ENCODE measurements around the gene SMC1A. TPM values are rescaled to one million over a fixed set of nuclear protein-coding genes. Genes with fewer than 3 reads are reported as not detected.

SMC1A gene
- total and polyA plus RNA-seq, 10 of the 15 experiments (the other 5 are each of a cell fraction or from before 2014, with no cell fraction given), result 25.6 to 158 (median 78.0) TPM

- ChIA-PET RAD21 (ENCODE audit: unreplicated experiment) (no interaction called here), CTCF (no interaction called here), POLR2A (no interaction called here), SMC1A (ENCODE audit: uncharacterized antibody, unreplicated experiment) (no interaction called here)
- H3K9me3 ChIP-seq (replicated peaks; ENCODE audit: control insufficient read depth, insufficient read depth, low read length), result no peaks in the 10 kb centered on the region; the same call in 2 of the 3 replicates
- in situ Hi-C loops (cut with MboI) (no loop called here), intact Hi-C loops (cut with micrococcal nuclease; ENCODE audit: unreplicated experiment) (no loop called here)
- 46% methylated on average over 1 of the region's 1 CpG for WGBS (ENCODE audit: insufficient coverage, insufficient replicate concordance, low lambda C conversion rate, missing lambda C conversion rate)
- H3K27ac ChIP-seq (ENCODE audit: control insufficient read depth, insufficient read depth), result no peak overlapping the region
- no peak overlapping the region for H3K9ac ChIP-seq (ENCODE audit: control insufficient read depth, insufficient read depth, low read length)
- BruUV-seq (replicated peaks), result no TSS peak
- H3K4me3 ChIP-seq, result no peak overlapping the region
- DNase-seq (ENCODE audit: low read depth, low spot score), result no peak
- ATAC-seq, result peak; percentile 34; the same call in 1 of the 3 replicates
- FAIRE-seq, result no peak
- no peaks in the 10 kb centered on the region for H3K4me1 ChIP-seq (ENCODE audit: control insufficient read depth, insufficient read depth, low read length)
- H3K27me3 ChIP-seq (replicated peaks in 1 of 2; ENCODE audit: control insufficient read depth in 2 of 2, insufficient read depth in 2 of 2, low read length in 1 of 2), result peaks cover 12 to 13% of the 10 kb centered on the region in 2 experiments
- H4K20me1 ChIP-seq (ENCODE audit: control insufficient read depth, insufficient read depth), result no peaks in the 10 kb centered on the region
- H2AFZ ChIP-seq (ENCODE audit: control insufficient read depth, low read depth, low read length), result no peak overlapping the region
- H3K79me2 ChIP-seq (ENCODE audit: control insufficient read depth, insufficient read depth, low read length), result no peaks in the 10 kb centered on the region
- no peak overlapping the region for H3K4me2 ChIP-seq (ENCODE audit: control insufficient read depth, insufficient read depth)
- no peaks in the 10 kb centered on the region for H3K36me3 ChIP-seq (ENCODE audit: control insufficient read depth in 2 of 2, insufficient read depth in 2 of 2, low read length in 1 of 2)
- TF ChIP-seq TCF12 (IDR thresholded peaks at IDR 0.05; ENCODE audit: low read depth, low read length) (no peak), SPI1 (IDR thresholded peaks at IDR 0.05; ENCODE audit: borderline replicate concordance, insufficient read depth, low read depth, low read length) (0 out of 2 replicates have a peak, but pooled peaks have one; percentile 9)
These were observed 97.7 kb downstream of the SMC1A start for GRCh38 chrX:53324803-53325202.

Small RNA genes within 50 kb of the gene (microRNA-seq; reads per million reads assigned to microRNA genes)
- not detected for gene MIR6857

Small RNA genes within 50 kb of the gene (small RNA-seq; reads per million reads assigned to genes)
- not detected for gene AC245102.2
- 0.82 reads per million, percentile 25 among the genes with 10 or more reads in this experiment for gene MIR6857
- gene RF00019, result not detected
- gene VTRNA3-1P, result not detected

Other genes starting within 250 kb of the SMC1A start
- gene KDM5C, start 197.4 kb downstream of the SMC1A start, total RNA-seq (2014; rRNA removed), result 48.0 and 59.2 TPM in 2 replicates
- 35.7 and 42.1 TPM in 2 replicates for gene KDM5C, start 197.4 kb downstream of the SMC1A start, total RNA-seq (2014; rRNA removed; fragmentation: Illumina TruSeq; extraction: Trizol)
- gene KDM5C, start 197.4 kb downstream of the SMC1A start, total RNA-seq (2021), result 99.4 and 110 TPM in 2 replicates
- gene KDM5C, start 197.4 kb downstream of the SMC1A start, polyA plus RNA-seq (2011; rRNA removed), result 40.2 and 88.5 TPM in 2 replicates
- gene KDM5C, start 197.4 kb downstream of the SMC1A start, polyA plus RNA-seq (2014; fragmentation: Illumina TruSeq; extraction: Trizol), result 45.1 and 51.0 TPM in 2 replicates
- 1 to 10 TPM; 1.5 TPM for gene KDM5C, start 197.4 kb downstream of the SMC1A start, polyA plus RNA-seq (2014; fragmentation: Nextera tagmentation; extraction: Ambion mirVana)
- 58.5 and 64.7 TPM in 2 replicates for gene KDM5C, start 197.4 kb downstream of the SMC1A start, polyA plus RNA-seq (2014; rRNA removed)
- 10 to 100 TPM; 49.0 to 54.9 TPM for gene KDM5C, start 197.4 kb downstream of the SMC1A start, polyA plus RNA-seq (2016; fragmentation: Nextera tagmentation; extraction: Ambion mirVana)
- gene IQSEC2, start 141.1 kb downstream of the SMC1A start, total RNA-seq (2014; rRNA removed), result not detected in 2 replicates
- gene IQSEC2, start 141.1 kb downstream of the SMC1A start, total RNA-seq (2014; rRNA removed; fragmentation: Illumina TruSeq; extraction: Trizol), result not detected in 2 replicates
- 0.08 and 0.23 TPM in 2 replicates for gene IQSEC2, start 141.1 kb downstream of the SMC1A start, total RNA-seq (2021)
- 0.04 TPM in 1 of 2 replicates, not detected in the other for gene IQSEC2, start 141.1 kb downstream of the SMC1A start, polyA plus RNA-seq (2011; rRNA removed)
- 0.07 TPM in 1 of 2 replicates, not detected in the other for gene IQSEC2, start 141.1 kb downstream of the SMC1A start, polyA plus RNA-seq (2014; fragmentation: Illumina TruSeq; extraction: Trizol)
- gene IQSEC2, start 141.1 kb downstream of the SMC1A start, polyA plus RNA-seq (2014; fragmentation: Nextera tagmentation; extraction: Ambion mirVana), result under 1 TPM; 0.04 to 0.11 TPM
- gene IQSEC2, start 141.1 kb downstream of the SMC1A start, polyA plus RNA-seq (2014; rRNA removed), result 0.01 and 0.22 TPM in 2 replicates
- gene IQSEC2, start 141.1 kb downstream of the SMC1A start, polyA plus RNA-seq (2016; fragmentation: Nextera tagmentation; extraction: Ambion mirVana), result under 1 TPM in 1 of 2 experiments, not detected in 1; 0.04 TPM
- 0.33 and 0.56 TPM in 2 replicates for gene RIBC1, start 219 bp upstream of the SMC1A start, total RNA-seq (2014; rRNA removed)
- 0.32 and 0.40 TPM in 2 replicates for gene RIBC1, start 219 bp upstream of the SMC1A start, total RNA-seq (2014; rRNA removed; fragmentation: Illumina TruSeq; extraction: Trizol)
- gene RIBC1, start 219 bp upstream of the SMC1A start, total RNA-seq (2021), result 0.43 and 0.49 TPM in 2 replicates
- gene RIBC1, start 219 bp upstream of the SMC1A start, polyA plus RNA-seq (2011; rRNA removed), result 0.30 and 0.50 TPM in 2 replicates
- gene RIBC1, start 219 bp upstream of the SMC1A start, polyA plus RNA-seq (2014; fragmentation: Illumina TruSeq; extraction: Trizol), result 0.21 and 0.73 TPM in 2 replicates
- gene RIBC1, start 219 bp upstream of the SMC1A start, polyA plus RNA-seq (2014; fragmentation: Nextera tagmentation; extraction: Ambion mirVana), result under 1 TPM; 0.22 to 0.61 TPM
- 0.36 and 0.94 TPM in 2 replicates for gene RIBC1, start 219 bp upstream of the SMC1A start, polyA plus RNA-seq (2014; rRNA removed)
- 1 to 10 TPM in 1 of 2 experiments, under 1 TPM in 1; 0.51 to 1.0 TPM for gene RIBC1, start 219 bp upstream of the SMC1A start, polyA plus RNA-seq (2016; fragmentation: Nextera tagmentation; extraction: Ambion mirVana)
- gene HSD17B10, start 11.7 kb upstream of the SMC1A start, total RNA-seq (2014; rRNA removed), result 192 and 195 TPM in 2 replicates
- 133 and 144 TPM in 2 replicates for gene HSD17B10, start 11.7 kb upstream of the SMC1A start, total RNA-seq (2014; rRNA removed; fragmentation: Illumina TruSeq; extraction: Trizol)
- gene HSD17B10, start 11.7 kb upstream of the SMC1A start, total RNA-seq (2021), result 165 and 179 TPM in 2 replicates
- gene HSD17B10, start 11.7 kb upstream of the SMC1A start, polyA plus RNA-seq (2011; rRNA removed), result 136 and 243 TPM in 2 replicates
- 134 and 174 TPM in 2 replicates for gene HSD17B10, start 11.7 kb upstream of the SMC1A start, polyA plus RNA-seq (2014; fragmentation: Illumina TruSeq; extraction: Trizol)
- gene HSD17B10, start 11.7 kb upstream of the SMC1A start, polyA plus RNA-seq (2014; fragmentation: Nextera tagmentation; extraction: Ambion mirVana), result 100 to 1,000 TPM in 1 of 2 experiments, 10 to 100 TPM in 1; 43.7 to 114 TPM
- gene HSD17B10, start 11.7 kb upstream of the SMC1A start, polyA plus RNA-seq (2014; rRNA removed), result 200 and 205 TPM in 2 replicates
- 100 to 1,000 TPM; 281 to 313 TPM for gene HSD17B10, start 11.7 kb upstream of the SMC1A start, polyA plus RNA-seq (2016; fragmentation: Nextera tagmentation; extraction: Ambion mirVana)